Spleen (tissue), 7 donors: ENCODE measurements around the gene DTNB.
"Not testable (repeated sequence)": the region's sequence is repeated elsewhere in the genome, so short reads cannot be mapped to it uniquely, and the experiment has no call there.

Experiments
- POLR2A ChIP-seq, 3 donors: fragments of 450-650 bp; IDR thresholded peaks; one replicate each; pipeline ENCODE4 v1.5.1; 2017; ENCODE audit warnings: antibody characterized with exemption in 3 of 3, mild to moderate bottlenecking in 1 of 3
- TF ChIP-seq, protein P1 (sequence below), 11 experiments: fragments of 200-600 bp in 7 of 11; fragments of 450-650 bp in 4 of 11; sonication (generic) in 4 of 11; IDR thresholded peaks in 8 of 11; conservative IDR thresholded peaks in 3 of 11; 1 replicate in 7 of 11; 2 replicates in 4 of 11; pipeline versions ENCODE4 v1.4.0 to v1.8.0; 2016 to 2021; ENCODE audit warnings: antibody characterized with exemption in 11 of 11, inconsistent platforms in 4 of 11, mild to moderate bottlenecking in 1 of 11
- donor health status: DM: no; HTN: no; CAD: no; lungs with moderate emphysema.
- donor health status: DM: no; HTN: no; CAD: no.
- donor health status: DM: no; HTN: no; CAD: no.

DNA sequence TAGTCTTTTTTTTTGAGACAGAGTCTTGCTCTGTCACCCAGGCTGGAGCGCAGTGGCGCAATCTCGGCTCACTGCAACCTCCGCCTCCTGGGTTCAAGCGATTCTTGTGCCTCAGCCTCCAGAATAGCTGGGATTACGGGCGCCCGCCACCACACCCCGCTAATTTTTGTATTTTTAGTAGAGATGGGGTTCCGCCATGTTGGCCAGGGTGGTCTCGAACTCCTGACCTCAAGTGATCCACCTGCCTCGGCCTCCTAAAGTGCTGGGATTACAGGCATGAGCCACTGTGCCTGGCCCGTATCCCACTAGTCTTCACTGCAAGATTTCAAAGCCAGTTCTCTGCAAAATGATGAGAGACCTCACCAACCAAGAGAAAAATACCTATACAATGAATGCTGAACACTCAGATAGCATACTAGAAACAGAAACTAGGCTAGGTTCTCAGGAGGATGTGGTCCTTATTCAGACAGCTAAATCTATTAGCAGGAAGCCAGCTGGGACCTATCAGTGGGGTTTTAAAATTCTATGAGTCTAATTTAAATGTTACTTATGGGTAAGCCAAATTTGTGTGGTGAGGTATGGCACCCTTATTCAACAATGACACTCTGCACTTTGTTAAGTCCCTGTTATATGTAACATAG is 270.1 kb downstream of the DTNB start:
- TF ChIP-seq, protein P1, sequence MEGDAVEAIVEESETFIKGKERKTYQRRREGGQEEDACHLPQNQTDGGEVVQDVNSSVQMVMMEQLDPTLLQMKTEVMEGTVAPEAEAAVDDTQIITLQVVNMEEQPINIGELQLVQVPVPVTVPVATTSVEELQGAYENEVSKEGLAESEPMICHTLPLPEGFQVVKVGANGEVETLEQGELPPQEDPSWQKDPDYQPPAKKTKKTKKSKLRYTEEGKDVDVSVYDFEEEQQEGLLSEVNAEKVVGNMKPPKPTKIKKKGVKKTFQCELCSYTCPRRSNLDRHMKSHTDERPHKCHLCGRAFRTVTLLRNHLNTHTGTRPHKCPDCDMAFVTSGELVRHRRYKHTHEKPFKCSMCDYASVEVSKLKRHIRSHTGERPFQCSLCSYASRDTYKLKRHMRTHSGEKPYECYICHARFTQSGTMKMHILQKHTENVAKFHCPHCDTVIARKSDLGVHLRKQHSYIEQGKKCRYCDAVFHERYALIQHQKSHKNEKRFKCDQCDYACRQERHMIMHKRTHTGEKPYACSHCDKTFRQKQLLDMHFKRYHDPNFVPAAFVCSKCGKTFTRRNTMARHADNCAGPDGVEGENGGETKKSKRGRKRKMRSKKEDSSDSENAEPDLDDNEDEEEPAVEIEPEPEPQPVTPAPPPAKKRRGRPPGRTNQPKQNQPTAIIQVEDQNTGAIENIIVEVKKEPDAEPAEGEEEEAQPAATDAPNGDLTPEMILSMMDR (IDR thresholded peaks at IDR 0.05 in 8 of 11, conservative IDR thresholded peaks at IDR 0.05 in 3 of 11), result not testable (repeated sequence)
- not testable (repeated sequence) for TF ChIP-seq POLR2A (IDR thresholded peaks at IDR 0.05)
